Ishikawa (cell line): ENCODE data around the gene GPR35.

Experiments
- CEBPB ChIP-seq: IDR thresholded peaks from 2 replicates; pipeline ENCODE4 v1.6.1; 2012
- CREB1 ChIP-seq: IDR thresholded peaks from 2 replicates; pipeline ENCODE4 v1.6.1; 2012; ENCODE audit warnings: low read depth
- EGR1 ChIP-seq: IDR thresholded peaks from 2 replicates; pipeline ENCODE4 v1.6.1; 2012
- EP300 ChIP-seq: IDR thresholded peaks from 2 replicates; pipeline ENCODE4 v1.6.1; 2012; ENCODE audit warnings: borderline replicate concordance
- FOXM1 ChIP-seq: IDR thresholded peaks from 2 replicates; pipeline ENCODE4 v1.6.1; 2012; ENCODE audit warnings: low read depth, borderline replicate concordance
- NFIC ChIP-seq: IDR thresholded peaks from 2 replicates; pipeline ENCODE4 v1.6.1; 2012
- RAD21 ChIP-seq: IDR thresholded peaks from 2 replicates; pipeline ENCODE4 v1.6.1; 2012; ENCODE audit warnings: low read depth
- TAF1 ChIP-seq: IDR thresholded peaks from 2 replicates; pipeline ENCODE4 v1.6.1; 2012; ENCODE audit warnings: low read depth, mild to moderate bottlenecking
- TCF12 ChIP-seq: IDR thresholded peaks from 2 replicates; pipeline ENCODE4 v1.6.1; 2012; ENCODE audit warnings: low read depth
- TEAD4 ChIP-seq: IDR thresholded peaks from 2 replicates; pipeline ENCODE4 v1.6.1; 2012
- YY1 ChIP-seq: IDR thresholded peaks from 2 replicates; pipeline ENCODE4 v1.6.1; 2012; ENCODE audit warnings: low read depth
- ZBTB7A ChIP-seq: IDR thresholded peaks from 2 replicates; pipeline ENCODE4 v1.6.1; 2012; ENCODE audit warnings: low read depth
- TF ChIP-seq, protein P1 (sequence below): IDR thresholded peaks from 2 replicates; pipeline ENCODE4 v1.6.1; 2012; ENCODE audit warnings: low read depth, mild to moderate bottlenecking
- TF ChIP-seq, protein P2 (sequence below): IDR thresholded peaks from 2 replicates; pipeline ENCODE4 v1.6.1; 2012
- TF ChIP-seq, protein P3 (sequence below): IDR thresholded peaks from 2 replicates; pipeline ENCODE4 v1.6.1; 2012

The GPR35 gene

DNA sequence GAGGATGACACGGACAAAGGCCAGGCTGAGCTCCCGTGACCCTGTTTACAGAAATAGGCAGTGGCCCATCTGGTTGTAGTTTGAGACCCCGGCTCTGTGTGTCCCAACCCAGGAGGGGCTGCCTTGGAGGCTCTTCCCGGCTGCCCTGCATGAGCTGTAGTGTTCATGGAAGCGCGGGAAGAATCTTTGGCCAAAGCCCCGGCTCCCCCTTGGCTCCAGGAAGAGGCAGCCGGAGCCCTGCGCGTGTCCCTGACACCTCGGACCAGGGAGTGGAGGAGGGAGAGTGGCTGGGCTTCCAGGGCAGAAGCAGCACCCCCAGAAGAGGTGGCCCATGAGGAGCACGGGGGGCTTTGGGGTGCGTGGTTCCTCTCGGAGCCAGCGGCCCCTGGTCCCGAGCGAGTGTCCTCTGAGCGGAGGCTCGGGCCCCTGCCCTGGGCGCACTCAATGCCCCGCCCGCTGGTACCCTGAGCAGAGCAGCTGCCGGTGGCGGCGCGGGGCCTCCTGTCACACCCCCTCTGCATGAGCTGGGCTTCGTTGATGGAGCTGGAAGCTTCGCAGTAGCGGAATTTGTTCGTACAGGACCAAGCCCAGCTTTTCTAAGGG is 21.7 kb downstream of the GPR35 start:
- TF ChIP-seq ZBTB7A (no peak), TEAD4 (no peak), NFIC (no peak), TAF1 (no peak), FOXM1 (no peak), EGR1 (no peak), TCF12 (no peak), CREB1 (no peak), EP300 (no peak)

DNA sequence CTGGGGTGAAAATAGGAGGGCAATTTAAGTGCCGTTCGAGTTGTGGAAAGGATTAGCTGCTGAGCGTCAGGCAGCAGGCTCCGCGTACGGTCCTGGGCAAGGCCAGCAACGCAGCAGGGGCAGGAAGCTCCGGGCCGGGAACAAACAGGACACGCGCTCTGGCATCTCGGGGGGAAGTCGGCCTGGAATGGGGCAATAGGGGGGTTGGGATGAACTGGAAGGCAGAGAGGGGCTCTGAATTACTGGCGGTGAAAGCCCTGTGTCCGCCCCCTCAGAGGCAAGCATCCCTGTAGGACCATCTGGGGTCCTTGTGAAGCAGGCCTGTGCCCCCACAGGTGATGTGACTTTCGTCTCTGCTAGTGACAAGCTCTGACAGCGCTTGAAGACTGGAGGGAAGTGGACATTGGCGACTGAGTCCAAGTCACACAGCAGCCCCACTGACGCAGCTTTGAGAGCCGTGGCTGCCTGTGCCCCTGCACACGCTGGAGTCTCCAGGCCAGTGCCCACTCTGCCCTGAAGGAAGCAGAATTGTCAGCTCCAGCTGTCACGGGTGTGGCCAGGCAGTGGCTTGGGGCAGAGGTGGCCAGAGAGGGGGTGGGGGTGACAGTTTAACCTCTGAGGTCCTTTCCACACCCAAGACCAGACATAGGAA is 22.3 kb downstream of the GPR35 start:
- TF ChIP-seq ZBTB7A (no peak), FOXM1 (no peak), CEBPB (no peak), RAD21 (no peak), TAF1 (no peak)
- TF ChIP-seq, protein P1, sequence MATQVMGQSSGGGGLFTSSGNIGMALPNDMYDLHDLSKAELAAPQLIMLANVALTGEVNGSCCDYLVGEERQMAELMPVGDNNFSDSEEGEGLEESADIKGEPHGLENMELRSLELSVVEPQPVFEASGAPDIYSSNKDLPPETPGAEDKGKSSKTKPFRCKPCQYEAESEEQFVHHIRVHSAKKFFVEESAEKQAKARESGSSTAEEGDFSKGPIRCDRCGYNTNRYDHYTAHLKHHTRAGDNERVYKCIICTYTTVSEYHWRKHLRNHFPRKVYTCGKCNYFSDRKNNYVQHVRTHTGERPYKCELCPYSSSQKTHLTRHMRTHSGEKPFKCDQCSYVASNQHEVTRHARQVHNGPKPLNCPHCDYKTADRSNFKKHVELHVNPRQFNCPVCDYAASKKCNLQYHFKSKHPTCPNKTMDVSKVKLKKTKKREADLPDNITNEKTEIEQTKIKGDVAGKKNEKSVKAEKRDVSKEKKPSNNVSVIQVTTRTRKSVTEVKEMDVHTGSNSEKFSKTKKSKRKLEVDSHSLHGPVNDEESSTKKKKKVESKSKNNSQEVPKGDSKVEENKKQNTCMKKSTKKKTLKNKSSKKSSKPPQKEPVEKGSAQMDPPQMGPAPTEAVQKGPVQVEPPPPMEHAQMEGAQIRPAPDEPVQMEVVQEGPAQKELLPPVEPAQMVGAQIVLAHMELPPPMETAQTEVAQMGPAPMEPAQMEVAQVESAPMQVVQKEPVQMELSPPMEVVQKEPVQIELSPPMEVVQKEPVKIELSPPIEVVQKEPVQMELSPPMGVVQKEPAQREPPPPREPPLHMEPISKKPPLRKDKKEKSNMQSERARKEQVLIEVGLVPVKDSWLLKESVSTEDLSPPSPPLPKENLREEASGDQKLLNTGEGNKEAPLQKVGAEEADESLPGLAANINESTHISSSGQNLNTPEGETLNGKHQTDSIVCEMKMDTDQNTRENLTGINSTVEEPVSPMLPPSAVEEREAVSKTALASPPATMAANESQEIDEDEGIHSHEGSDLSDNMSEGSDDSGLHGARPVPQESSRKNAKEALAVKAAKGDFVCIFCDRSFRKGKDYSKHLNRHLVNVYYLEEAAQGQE: no peak

DNA sequence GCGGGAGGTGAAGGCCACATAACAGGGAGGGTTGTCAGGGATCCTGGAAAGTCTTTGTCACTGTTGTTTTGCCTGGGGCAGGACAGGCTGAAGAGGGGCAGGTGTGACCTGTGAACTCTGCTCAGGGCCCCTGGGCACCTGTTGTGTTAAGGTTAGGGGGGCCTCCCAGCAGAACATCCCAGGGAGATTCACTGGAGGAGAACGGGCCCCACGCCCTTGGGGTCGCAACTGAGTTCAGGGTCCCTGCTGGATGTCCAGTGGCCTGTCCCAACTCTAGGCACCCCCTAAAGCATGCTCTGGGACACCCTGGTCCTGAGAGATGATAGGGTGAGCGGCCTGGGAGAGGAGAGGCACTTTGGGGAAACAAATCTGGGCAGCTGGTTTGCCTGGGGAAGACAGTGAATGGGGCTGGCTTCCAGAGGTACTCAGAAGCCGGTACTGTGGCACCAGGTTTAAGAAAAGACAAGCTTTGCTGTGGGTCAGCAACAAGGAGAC is 22.9 kb downstream of the GPR35 start:
- TF ChIP-seq, protein P2, sequence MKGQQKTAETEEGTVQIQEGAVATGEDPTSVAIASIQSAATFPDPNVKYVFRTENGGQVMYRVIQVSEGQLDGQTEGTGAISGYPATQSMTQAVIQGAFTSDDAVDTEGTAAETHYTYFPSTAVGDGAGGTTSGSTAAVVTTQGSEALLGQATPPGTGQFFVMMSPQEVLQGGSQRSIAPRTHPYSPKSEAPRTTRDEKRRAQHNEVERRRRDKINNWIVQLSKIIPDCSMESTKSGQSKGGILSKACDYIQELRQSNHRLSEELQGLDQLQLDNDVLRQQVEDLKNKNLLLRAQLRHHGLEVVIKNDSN: no peak
- TF ChIP-seq TAF1: no peak
- TF ChIP-seq EGR1: no peak

DNA sequence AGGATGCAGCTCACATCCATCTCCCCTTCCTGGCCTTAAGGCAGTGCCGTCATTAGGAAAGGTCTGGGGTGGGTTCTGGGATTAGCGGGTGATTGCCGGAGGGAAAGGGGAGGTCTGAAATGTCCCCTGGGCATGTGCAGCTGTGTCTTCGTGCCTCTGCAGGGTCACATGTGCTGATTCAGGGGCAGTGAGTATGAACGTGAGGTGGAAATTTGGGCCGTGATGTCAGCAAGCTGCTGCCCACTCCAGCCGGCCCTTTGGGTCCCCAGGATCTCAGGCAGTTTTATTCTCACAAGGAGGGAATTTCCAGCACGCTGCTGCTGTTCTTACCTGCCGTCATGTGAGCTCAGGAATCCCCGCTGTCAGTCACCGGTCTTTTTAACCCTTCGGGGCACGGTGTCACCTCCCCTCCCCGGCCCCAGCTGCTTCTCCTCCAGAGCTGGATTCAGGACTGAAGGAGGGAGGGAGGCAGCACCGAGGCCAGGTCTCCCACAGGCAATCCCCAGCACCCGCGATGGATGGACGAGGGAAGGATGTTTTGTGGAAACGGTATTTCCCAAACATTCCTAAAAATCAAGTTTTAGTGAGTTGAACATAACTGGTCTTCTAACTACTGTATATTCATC is 23.5 kb downstream of the GPR35 start:
- TF ChIP-seq EP300 (no peak), TCF12 (no peak), ZBTB7A (no peak), EGR1 (no peak), CEBPB (no peak), TAF1 (no peak), NFIC (no peak)
- TF ChIP-seq, protein P3, sequence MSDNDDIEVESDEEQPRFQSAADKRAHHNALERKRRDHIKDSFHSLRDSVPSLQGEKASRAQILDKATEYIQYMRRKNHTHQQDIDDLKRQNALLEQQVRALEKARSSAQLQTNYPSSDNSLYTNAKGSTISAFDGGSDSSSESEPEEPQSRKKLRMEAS: no peak
- TF ChIP-seq, protein P2: no peak

DNA sequence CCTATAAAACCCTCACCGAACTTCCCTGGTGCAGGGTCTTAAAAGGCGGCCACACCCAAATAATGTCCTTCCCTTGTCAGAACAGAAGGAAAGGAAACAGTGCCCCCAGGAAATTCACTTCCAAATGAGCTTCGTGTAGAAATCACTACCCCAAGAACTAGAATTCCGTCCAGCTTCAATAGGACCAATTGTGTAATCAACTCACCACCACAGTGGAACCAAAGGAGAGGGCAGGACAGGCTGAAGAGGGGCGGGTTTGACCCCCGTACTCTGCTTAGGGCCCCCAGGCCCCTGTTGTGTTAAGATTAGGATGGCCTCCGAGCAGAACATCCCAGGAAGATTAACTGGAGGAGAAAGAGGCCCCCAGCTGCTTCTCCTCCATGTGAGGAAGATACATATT is 24.1 kb downstream of the GPR35 start:
- TF ChIP-seq CREB1: no peak
- TF ChIP-seq CEBPB: no peak
- TF ChIP-seq YY1: no peak
- TF ChIP-seq TEAD4: no peak
- TF ChIP-seq EGR1: no peak
- TF ChIP-seq EP300: no peak
- TF ChIP-seq TAF1: no peak
- no peak for TF ChIP-seq FOXM1
- TF ChIP-seq TCF12: no peak
- TF ChIP-seq RAD21: no peak
- TF ChIP-seq, protein P3: no peak

DNA sequence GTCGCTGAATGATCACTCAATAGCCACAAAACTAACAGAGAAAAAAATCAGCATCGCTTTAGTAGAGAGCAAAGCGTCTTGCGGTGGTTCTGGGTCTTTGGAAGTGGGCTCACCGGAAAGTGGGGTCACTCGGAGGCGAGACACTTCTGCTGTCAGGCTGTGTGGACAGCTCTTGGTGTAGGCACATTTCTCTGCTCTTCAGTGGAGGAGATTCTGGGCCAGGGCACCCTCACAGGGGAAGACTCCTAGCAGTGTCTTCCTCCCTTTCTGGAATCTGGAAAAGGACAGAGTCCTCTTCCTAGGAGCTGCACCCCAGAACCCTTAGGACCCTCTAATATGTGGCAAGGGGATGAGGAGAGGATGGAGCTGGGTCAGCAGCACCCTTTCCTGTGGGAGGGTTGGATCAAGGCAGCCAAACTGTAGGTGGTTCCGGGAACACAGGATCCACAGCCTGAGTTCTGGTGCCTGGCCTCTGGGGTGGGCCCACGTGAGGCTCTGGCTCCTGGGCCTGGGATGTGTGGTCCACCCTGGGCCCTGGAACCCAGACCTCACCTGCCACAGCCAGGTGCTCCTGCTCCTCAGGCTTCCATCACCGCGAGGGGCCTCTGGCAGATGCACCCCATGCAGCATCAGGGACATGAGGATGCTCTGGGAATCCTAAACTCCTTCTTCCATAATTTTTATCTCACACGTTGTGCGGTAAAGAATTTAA is 25.1 kb downstream of the GPR35 start:
- TF ChIP-seq EP300: no peak
- TF ChIP-seq CEBPB: no peak

DNA sequence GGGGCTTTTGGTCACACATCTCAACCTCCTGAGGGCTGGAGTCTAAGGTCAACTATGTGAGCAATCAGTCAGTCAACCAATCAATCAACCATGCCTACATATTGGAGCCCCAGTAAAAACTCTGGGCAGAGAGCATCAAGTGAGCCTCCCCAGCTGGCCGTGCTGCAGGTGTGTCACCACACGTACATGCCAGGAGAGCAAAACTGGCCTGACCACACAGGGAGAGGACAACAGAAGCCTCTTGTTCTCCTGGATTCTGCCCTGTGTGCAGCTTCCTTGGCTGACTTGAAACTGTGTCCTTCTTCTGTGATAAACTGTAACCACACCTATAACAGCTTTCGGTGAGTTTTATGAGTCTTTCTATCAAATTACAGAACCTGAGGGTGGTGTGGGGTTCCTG is 25.9 kb downstream of the GPR35 start:
- no peak for TF ChIP-seq EP300
- TF ChIP-seq CEBPB: no peak
- no peak for TF ChIP-seq FOXM1
- TF ChIP-seq, protein P2: no peak
- TF ChIP-seq YY1: no peak
- TF ChIP-seq, protein P1: no peak
- TF ChIP-seq, protein P3: no peak
- TF ChIP-seq TCF12: no peak
- TF ChIP-seq RAD21: no peak
- TF ChIP-seq TAF1: no peak
- no peak for TF ChIP-seq CREB1
- no peak for TF ChIP-seq EGR1
- TF ChIP-seq TEAD4: no peak
- no peak for TF ChIP-seq NFIC
- no peak for TF ChIP-seq ZBTB7A
